HL-60/S4 treated with retinoic acid at 250 ng/mL for 4 days and 3 days (cell line): ENCODE measurements around the gene MAGED4B.
"Not testable (repeated sequence)": the region's sequence is repeated elsewhere in the genome, so short reads cannot be mapped to it uniquely, and the experiment has no call there.

Experiments
- in situ Hi-C: fragments of 300-500 bp; cut with MboI; formaldehyde crosslinking; loops from 2 replicates; pipeline ENCODE4 v1.7.0; 2022; ENCODE audit warnings: low sequenced_read_pairs

Gene MAGED4B

GRCh38 chrX:52068666-52069640 is at the start of gene MAGED4B:
Gene MAGED4B (minus strand): TSS chrX:52069183. CDS start chrX:52068172, 1,011 bp downstream.
- in situ Hi-C loops: not testable (repeated sequence)

GRCh38 chrX:52118262-52118661 is 49.3 kb upstream of the MAGED4B start:
- in situ Hi-C loops: no loop called here

GRCh38 chrX:52082578-52082977 is 13.6 kb upstream of the MAGED4B start:
- in situ Hi-C loops: no loop called here

- in situ Hi-C loops: no loop called here
Measured at GRCh38 chrX:52078131-52078530, 9.1 kb upstream of the MAGED4B start.

GRCh38 chrX:52042288-52042687 is 26.7 kb downstream of the MAGED4B start:
- in situ Hi-C loops: not testable (repeated sequence)

GRCh38 chrX:52034211-52034610 is 34.8 kb downstream of the MAGED4B start:
- in situ Hi-C loops: no loop called here

GRCh38 chrX:52031371-52031770 is 37.6 kb downstream of the MAGED4B start:
- in situ Hi-C loops: no loop called here

- in situ Hi-C loops: no loop called here
Measured at GRCh38 chrX:52015794-52016193, 53.2 kb downstream of the MAGED4B start.
